Body of pancreas (tissue), 4 donors: Measurements from ENCODE around the gene PPP1R13B. TPM values are rescaled to one million over a fixed set of nuclear protein-coding genes. Genes with fewer than 3 reads are reported as not detected.

Source experiments
- ATAC-seq: fragments of 150-250 bp; one replicate; pipeline ENCODE4 v1.9.1; 2016
- DNase-seq, 4 donors: peaks; one replicate each; pipeline ENCODE4 v3.0.0-alpha.2; 2019
- H3K27ac ChIP-seq, 4 donors: fragments of 200-600 bp; sonication (generic); 1 replicate in 3 of 4; 2 replicates in 1 of 4; pipeline versions ENCODE4 v1.5.1 to v1.6.1; 2016 to 2019; ENCODE audit warnings: mild to moderate bottlenecking in 1 of 4, mixed read lengths in 1 of 4, moderate library complexity in 1 of 4
- H3K27me3 ChIP-seq, 2 donors: fragments of 200-600 bp; sonication (generic); one replicate each; pipeline ENCODE4 v1.6.0; 2016; ENCODE audit warnings: mild to moderate bottlenecking in 1 of 2
- H3K36me3 ChIP-seq, 2 donors: fragments of 200-600 bp; sonication (generic); replicated peaks in 1 of 2; 2 replicates each; pipeline ENCODE4 v1.5.1; 2016; ENCODE audit warnings: low read depth in 2 of 2; ENCODE audit not compliant: insufficient read depth in 1 of 2
- H3K4me1 ChIP-seq: fragments of 200-600 bp; sonication (generic); one replicate; pipeline ENCODE4 v1.6.0; 2016
- H3K4me3 ChIP-seq, 2 donors: fragments of 200-600 bp; sonication (generic); 1 replicate in 1 of 2; 2 replicates in 1 of 2; pipeline ENCODE4 v1.5.1; 2016 to 2019
- H3K9me3 ChIP-seq, 3 donors: fragments of 200-600 bp; sonication (generic); 1 replicate in 2 of 3; 2 replicates in 1 of 3; pipeline ENCODE4 v1.5.1; 2016
- CTCF ChIP-seq, 7 experiments: fragments of 450-650 bp in 4 of 7; fragments of 200-600 bp in 3 of 7; sonication (generic) in 3 of 7; IDR thresholded peaks; one replicate each; pipeline ENCODE4 v1.5.1; 2016 to 2019; ENCODE audit warnings: antibody characterized with exemption in 7 of 7
- POLR2A ChIP-seq, 3 donors: fragments of 450-650 bp; IDR thresholded peaks; one replicate each; pipeline ENCODE4 v1.6.1; 2016; ENCODE audit warnings: antibody characterized with exemption in 3 of 3, mild to moderate bottlenecking in 2 of 3
- WGBS, 2 donors: methylation state at CpG; one replicate each; pipeline ENCODE4 v1.1.5; 2017; 5-methylcytosine and 5-hydroxymethylcytosine counted together
- intact Hi-C: fragments of 100-400 bp; cut with DNase I; formaldehyde crosslinking; loops from one replicate; pipeline ENCODE4 v1.15.1; 2023
- total RNA-seq, 2 donors: library from RNA; depleted of rRNA; stranded (reverse); fragments of >200 nt; gene quantifications; one replicate each; pipeline ENCODE4 v1.1.0, GENCODE V29; 2016

PPP1R13B gene
- total RNA-seq, 2 donors from 2014 or later: 12.5 to 36.3 TPM

- 80 to 88% methylated on average over 11 of the region's 11 CpGs for WGBS, 2 donors
- H3K27ac ChIP-seq: peak overlapping the region in 2 of 4 donors; percentile 88 to 97
Observed at GRCh38 chr14:103878180-103878579, 30.8 kb upstream of the PPP1R13B start.

DNA sequence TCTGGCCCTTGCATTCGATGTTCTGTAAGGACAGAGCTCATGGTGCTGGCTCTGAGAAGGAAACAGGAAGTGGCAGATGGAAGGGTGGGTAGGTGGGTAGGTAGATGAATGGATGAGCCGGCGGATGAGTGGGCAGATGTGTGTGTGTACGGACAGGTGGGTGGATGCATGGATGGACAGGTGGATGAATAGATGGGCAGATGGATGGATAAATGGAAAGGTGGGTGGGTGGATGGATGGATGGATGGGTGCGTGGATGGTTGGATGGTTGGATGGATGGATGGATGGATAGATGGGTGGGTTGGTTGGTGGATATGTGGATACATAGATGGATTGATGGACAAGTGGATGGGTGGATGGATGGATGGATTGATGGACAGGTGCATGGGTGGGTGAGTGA, 27.6 kb upstream of the PPP1R13B start:
- TF ChIP-seq POLR2A (IDR thresholded peaks at IDR 0.05) (no peak), CTCF (IDR thresholded peaks at IDR 0.05) (no peak)
- intact Hi-C loops: no loop called here
- WGBS, 2 donors: 91 to 96% methylated on average over 5 of the region's 5 CpGs
- DNase-seq (no peak), ATAC-seq (no peak)
- Histone ChIP-seq H3K27me3 (no peaks in the 10 kb centered on the region), H3K36me3 (no peaks in the 10 kb centered on the region), H3K4me3 (no peak overlapping the region), H3K27ac (no peak overlapping the region), H3K4me1 (peaks cover 50% of the 10 kb centered on the region), H3K9me3 (no peaks in the 10 kb centered on the region)

More at GRCh38 chr14:103878180-103878579, 30.8 kb upstream of the PPP1R13B start:
- H3K4me1 ChIP-seq: peaks cover 55% of the 10 kb centered on the region
- no peaks in the 10 kb centered on the region for H3K27me3 ChIP-seq
- intact Hi-C loops: no loop called here
- no peaks in the 10 kb centered on the region for H3K9me3 ChIP-seq
- ATAC-seq: no peak
- DNase-seq: no peak
- TF ChIP-seq POLR2A (IDR thresholded peaks at IDR 0.05) (no peak), CTCF (IDR thresholded peaks at IDR 0.05) (no peak)
- H3K36me3 ChIP-seq: no peaks in the 10 kb centered on the region
- no peak overlapping the region for H3K4me3 ChIP-seq

GRCh38 chr14:103872481-103873113, 25.2 kb upstream of the PPP1R13B start:
- peaks cover 48% of the 10 kb centered on the region for H3K4me1 ChIP-seq
- H3K36me3 ChIP-seq: no peaks in the 10 kb centered on the region
- no peaks in the 10 kb centered on the region for H3K27me3 ChIP-seq
- intact Hi-C loops: no loop called here
- WGBS, 2 donors: 51 to 94% methylated on average over 3 to 12 of the region's 12 CpGs
- TF ChIP-seq CTCF (IDR thresholded peaks at IDR 0.05) (no peak), POLR2A (IDR thresholded peaks at IDR 0.05) (no peak)
- peak overlapping the region; percentile 68 to 78 (median 77) for H3K27ac ChIP-seq
- no peaks in the 10 kb centered on the region for H3K9me3 ChIP-seq
- DNase-seq (no peak), ATAC-seq (no peak)
- H3K4me3 ChIP-seq: no peak overlapping the region

- peak; percentile 86 to 96 (median 90) for DNase-seq
- Histone ChIP-seq H3K27ac (peak overlapping the region; percentile 68 to 78 (median 77)), H3K36me3 (no peaks in the 10 kb centered on the region), H3K9me3 (no peaks in the 10 kb centered on the region), H3K4me1 (peaks cover 54% of the 10 kb centered on the region), H3K27me3 (no peaks in the 10 kb centered on the region), H3K4me3 (no peak overlapping the region)
- intact Hi-C loops: no loop called here
- TF ChIP-seq CTCF (IDR thresholded peaks at IDR 0.05): peak in 1 of 7 experiments; percentile 5
- TF ChIP-seq POLR2A (IDR thresholded peaks at IDR 0.05): peak in 2 of 3 donors; percentile 47 to 62
- 8 to 11% methylated on average over 7 to 49 of the region's 53 CpGs for WGBS, 2 donors
- peak; percentile 87 for ATAC-seq
Observed at GRCh38 chr14:103871596-103872480, 24.5 kb upstream of the PPP1R13B start.
